Urinary bladder (tissue), 4 donors: Measurements from ENCODE around the gene FHAD1. TPM values are rescaled to one million over a fixed set of nuclear protein-coding genes. Genes with fewer than 3 reads are reported as not detected.
A peak's percentile ranks its signal among the peaks of the same experiment; 100 is the strongest.

ENCODE experiments used
- DNase-seq: peaks from one replicate; pipeline ENCODE4 v3.0.0-alpha.2; 2015; ENCODE audit errors: extremely low spot score
- H3K27ac ChIP-seq: one replicate; pipeline ENCODE4 v1.5.1; 2013; ENCODE audit warnings: low read depth, mild to moderate bottlenecking, moderate library complexity
- H3K36me3 ChIP-seq: one replicate; pipeline ENCODE4 v1.6.1; 2013; ENCODE audit warnings: mild to moderate bottlenecking, moderate library complexity; ENCODE audit not compliant: insufficient read depth
- H3K4me1 ChIP-seq: one replicate; pipeline ENCODE4 v1.6.1; 2013; ENCODE audit warnings: mild to moderate bottlenecking, moderate library complexity; ENCODE audit not compliant: insufficient read depth
- H3K4me3 ChIP-seq: one replicate; pipeline ENCODE4 v1.5.1; 2013; ENCODE audit warnings: low read depth, low read length
- WGBS: extraction: QIAGEN DNeasy Blood & Tissue Kit; methylation state at CpG from one replicate; pipeline ENCODE4 v1.1.7; 2013; 5-methylcytosine and 5-hydroxymethylcytosine counted together
- polyA plus RNA-seq: library from polyadenylated mRNA; stranded (reverse); fragments of 200-250 nt; gene quantifications from one replicate; pipeline ENCODE4 v1.2.3, GENCODE V29; 2013
- total RNA-seq: library from RNA; depleted of rRNA; stranded (reverse); fragments of >200 nt; gene quantifications from one replicate; pipeline ENCODE4 v1.2.3, GENCODE V29; 2014
- donor health status: healthy with polysubstance abuse.
- donor health status: healthy.

The FHAD1 gene
- 2.0 TPM for total RNA-seq
- polyA plus RNA-seq = 0.38 TPM

DNA sequence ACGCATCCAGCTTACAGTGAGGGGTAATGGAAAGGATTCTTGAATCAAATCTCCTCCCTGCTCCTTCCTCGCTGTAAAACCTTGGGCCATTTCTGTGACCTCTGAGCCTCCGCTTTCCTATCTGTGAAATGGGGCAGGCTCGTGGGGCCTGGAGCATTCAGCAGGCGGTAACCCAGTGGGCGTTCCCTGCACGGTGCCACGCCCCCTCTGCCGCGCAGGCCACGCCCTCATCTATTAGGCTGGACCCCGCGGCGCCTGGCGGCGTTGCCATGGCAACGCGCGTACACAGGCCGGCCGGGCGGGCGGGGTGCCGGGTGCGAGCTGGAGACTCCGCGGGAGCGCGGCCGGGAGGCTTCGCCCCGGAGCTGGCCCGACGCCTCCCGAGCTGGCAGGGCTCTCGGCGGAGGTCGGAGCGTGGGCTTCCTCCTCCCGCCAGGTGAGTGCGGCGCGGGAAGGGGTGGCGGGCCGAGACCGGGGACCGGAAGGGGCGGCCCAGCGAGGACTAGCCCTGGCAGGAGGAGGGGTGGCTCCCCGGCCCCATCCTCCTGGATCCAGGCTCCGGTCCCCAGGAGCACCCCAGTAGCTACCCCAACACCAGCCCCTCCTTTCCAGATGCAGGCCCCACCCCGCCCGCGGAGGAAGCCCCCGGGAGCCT lies at the start of gene FHAD1:
Gene FHAD1, plus strand, starts transcription at position 264 of the 655 bp plus-strand sequence. CDS start 4,562 bp downstream, outside the sequence.
- H3K27ac ChIP-seq = no peak within 1 kb of the TSS
- H3K4me3 ChIP-seq = peak within 1 kb of the TSS; percentile 40
- 6% methylated on average over 52 of the region's 55 CpGs for WGBS
- peaks cover 2% of the 10 kb centered on the region for H3K4me1 ChIP-seq
- H3K36me3 ChIP-seq = no peaks in the 10 kb centered on the region
- no peak for DNase-seq

DNA sequence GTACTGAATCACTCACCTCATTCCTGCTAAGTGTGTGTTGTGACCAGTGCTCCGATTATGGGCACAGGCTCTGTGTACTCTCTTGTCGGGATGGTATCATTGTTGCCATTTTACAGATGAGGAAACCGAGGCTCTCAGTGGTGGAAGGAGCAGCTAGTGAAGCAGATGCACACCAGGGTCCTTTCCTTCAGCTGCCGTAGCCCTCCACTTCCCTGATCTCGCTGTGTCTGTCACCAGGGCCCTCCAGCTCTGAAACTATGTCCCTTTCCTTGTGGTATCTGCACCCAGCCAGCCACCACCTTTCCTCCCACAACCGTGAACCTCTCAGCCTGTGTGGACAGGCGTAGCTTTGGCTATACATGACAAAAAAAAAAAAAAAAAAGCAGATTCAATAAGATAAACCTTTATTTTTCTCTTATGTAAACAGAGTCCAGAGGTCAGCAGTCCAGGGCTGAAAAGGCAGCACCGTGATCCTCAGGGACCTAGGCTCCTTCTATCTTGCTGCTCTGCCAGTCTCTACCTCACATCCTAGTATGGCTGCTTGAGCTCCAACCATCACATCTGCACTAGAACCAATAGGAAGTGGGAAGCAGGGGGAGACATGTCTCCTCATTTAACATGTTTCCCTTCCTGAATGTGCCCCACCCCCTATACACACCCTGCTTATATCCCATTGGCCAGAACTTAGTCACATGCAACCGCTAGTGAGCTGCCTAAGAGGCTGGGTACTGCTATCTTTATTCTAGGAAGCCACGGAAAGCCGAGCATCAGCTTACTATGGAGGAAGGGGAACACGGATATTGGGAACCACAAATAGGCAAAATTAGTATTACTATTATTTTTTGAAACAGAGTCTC lies 49.2 kb upstream of the FHAD1 start:
- H3K4me1 ChIP-seq = peaks cover 2% of the 10 kb centered on the region
- H3K27ac ChIP-seq = peak overlapping the region; percentile 15
- WGBS = 82% methylated on average over 12 of the region's 12 CpGs
- no peak for DNase-seq
- H3K36me3 ChIP-seq = no peaks in the 10 kb centered on the region
- no peak overlapping the region for H3K4me3 ChIP-seq

DNA sequence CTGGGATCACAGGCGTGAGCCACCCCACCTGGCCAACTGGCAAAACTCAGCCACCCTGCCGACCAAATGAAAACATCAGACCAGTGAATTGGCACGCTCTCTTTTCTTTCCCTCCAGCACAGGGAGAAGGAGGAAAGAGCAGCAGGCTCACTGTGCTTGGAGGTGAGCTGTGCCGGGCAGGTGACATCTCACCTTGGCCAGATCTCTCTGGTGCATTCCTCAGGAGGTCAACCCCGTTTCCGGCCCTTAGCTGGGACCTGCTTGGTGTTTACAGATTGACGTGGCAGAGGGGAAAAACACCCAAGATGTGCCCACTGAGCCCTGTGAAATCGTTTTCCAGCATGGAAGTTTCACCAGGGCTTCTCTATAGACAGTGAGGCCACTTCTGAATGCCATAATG lies 48.3 kb upstream of the FHAD1 start:
- DNase-seq = no peak
- peak overlapping the region; percentile 48 for H3K27ac ChIP-seq
- 80% methylated on average over 8 of the region's 8 CpGs for WGBS

DNA sequence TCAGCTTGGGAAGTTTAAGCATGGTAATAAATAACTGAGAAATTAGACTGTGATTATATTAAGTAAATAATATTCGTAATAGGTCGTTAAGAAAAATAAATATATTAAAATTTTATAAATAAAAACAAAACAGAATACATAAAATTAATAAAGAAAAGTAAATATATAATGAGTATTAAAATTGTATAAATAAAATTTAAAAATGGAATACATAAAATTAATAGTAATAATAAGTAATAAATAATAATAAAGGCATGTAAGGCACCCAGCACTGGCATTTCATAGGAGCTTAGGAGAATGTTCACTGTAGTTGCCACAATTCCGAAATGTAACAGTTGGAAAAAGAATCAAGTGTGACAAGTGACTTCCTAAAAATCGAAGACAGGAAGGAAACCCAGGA lies 45.8 kb upstream of the FHAD1 start:
- Histone ChIP-seq H3K4me1 (peaks cover 2% of the 10 kb centered on the region), H3K27ac (peak overlapping the region; percentile 49), H3K4me3 (no peak overlapping the region), H3K36me3 (no peaks in the 10 kb centered on the region)
- WGBS = 53% methylated on average over 4 of the region's 4 CpGs
- no peak for DNase-seq

More for the DNA sequence above, 48.3 kb upstream of the FHAD1 start:
- Histone ChIP-seq H3K4me3 (no peak overlapping the region), H3K36me3 (no peaks in the 10 kb centered on the region), H3K4me1 (peaks cover 2% of the 10 kb centered on the region)

DNA sequence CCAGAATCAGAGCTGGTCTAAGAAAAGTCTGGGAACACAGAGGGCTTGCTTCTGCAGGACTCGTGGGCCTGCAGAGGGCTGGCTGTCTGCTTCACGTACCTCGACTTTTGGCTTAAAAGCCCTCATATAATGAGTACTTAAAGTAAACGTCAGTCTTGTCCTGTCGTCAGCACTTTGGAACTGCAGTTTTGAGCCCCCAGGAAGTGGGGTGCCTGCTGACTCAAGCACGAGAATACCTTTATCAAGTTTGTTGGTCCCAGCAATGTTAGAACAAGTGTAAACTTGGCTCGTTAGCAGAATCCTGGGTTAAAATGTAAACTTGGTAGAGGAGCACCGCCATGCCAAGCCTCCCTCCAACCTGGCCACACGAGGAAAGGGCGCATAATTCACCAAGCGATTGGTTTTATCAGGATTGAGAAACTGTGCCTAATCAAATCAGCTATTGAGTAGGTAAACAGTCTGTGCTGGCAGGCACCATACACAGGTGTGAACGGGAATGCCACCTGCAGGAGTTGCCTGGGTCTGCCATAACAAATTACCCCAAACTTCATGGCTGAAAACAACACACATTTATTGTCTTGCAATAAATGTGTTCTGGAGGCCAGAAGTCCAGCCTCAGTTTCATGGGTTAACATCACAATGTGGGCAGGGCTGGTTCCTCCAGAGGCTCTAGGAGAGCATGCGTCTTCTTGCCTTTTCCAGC lies 45.0 kb upstream of the FHAD1 start:
- Histone ChIP-seq H3K4me1 (peaks cover 2% of the 10 kb centered on the region), H3K27ac (peak overlapping the region; percentile 49), H3K4me3 (no peak overlapping the region), H3K36me3 (no peaks in the 10 kb centered on the region)
- 52% methylated on average over 13 of the region's 13 CpGs for WGBS
- no peak for DNase-seq

DNA sequence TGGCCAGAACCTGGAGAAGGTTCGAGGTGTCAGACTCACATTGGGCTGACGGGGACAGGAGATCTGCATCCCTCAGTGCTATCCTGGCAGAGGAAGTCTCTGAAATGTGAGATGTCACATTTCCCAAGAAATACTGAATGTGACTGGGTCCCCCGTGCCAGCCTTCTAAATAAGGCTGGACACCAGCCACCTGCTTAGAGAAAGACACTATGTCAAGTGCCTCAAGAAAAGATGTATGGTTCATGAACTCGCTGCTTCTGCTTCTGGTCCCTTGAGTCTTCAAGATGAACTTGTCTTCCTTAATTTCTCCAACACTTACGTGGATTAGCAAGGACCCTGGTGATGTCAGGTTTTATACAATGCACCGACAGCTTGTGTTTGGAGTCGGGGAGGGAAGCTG lies 42.1 kb upstream of the FHAD1 start:
- Histone ChIP-seq H3K27ac (no peak overlapping the region), H3K36me3 (no peaks in the 10 kb centered on the region), H3K4me1 (peaks cover 2% of the 10 kb centered on the region), H3K4me3 (no peak overlapping the region)
- WGBS = 82% methylated on average over 7 of the region's 7 CpGs
- no peak for DNase-seq

DNA sequence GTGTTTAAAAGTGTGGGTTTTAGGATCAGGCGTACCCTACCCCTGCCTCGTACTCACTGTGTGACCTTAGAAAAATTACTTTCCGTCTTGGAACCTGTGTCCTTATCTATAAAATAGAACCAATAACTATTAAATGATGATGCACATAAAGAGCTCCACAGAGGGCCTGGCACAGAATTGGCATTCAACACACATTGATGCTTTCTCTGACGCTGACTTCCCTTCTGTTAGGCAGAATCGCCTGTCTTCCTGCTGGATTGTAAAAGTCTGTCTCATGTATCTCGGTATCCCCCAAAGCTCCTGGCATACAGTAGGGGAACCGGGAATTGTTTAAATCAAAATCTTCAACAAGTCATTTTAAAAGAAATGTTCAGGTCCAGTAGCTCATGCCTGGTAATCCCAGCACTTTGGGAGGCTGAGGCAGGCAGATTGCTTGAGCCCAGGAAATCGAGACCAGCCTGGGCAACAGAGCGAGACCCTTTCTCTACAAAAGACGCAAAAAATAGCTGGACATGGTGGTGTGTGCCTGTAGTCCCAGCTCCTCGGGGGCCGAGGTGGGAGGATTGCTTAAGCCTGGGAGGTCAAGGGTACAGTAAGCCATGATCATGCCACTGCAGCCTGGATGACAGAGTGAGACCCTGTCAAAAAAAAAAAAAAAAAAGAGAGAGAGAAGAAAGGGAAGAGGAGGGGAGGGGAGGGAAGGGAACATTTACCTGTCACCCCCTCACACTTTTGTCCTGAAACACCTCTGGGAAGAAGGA lies 41.3 kb upstream of the FHAD1 start:
- Histone ChIP-seq H3K27ac (no peak overlapping the region), H3K4me3 (no peak overlapping the region), H3K36me3 (no peaks in the 10 kb centered on the region), H3K4me1 (no peaks in the 10 kb centered on the region)
- WGBS = 75% methylated on average over 12 of the region's 12 CpGs
- DNase-seq = no peak

DNA sequence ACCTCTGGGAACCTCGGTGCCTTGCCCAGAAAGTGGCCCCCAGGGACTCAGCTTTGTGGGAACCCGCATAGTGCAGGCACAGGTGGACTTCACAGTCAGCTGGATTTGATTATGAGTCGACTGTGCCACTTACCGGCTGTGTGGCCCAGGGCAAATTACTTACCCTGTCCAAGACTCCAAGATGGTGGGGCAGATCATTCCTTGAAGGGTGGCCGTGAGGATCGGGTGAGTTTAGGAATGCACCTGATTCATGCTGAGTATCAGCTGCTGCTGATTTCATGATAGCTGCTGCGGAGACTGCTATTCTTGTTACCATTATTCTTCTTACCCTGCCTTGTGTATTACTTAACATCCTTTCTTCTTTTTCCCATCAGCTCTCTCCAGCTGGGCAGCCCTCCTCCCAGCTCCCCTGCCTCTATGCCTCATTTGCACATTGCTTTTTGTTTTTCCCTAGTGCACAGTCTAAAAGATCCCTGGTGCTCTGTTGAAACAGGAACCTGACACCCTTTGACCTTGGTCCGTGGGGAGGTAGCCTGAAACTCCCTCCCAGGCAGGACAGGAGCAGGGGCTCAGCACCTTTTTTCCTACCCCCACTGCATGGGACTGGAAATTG lies 40.5 kb upstream of the FHAD1 start:
- no peaks in the 10 kb centered on the region for H3K4me1 ChIP-seq
- H3K27ac ChIP-seq = no peak overlapping the region
- H3K4me3 ChIP-seq = no peak overlapping the region
- DNase-seq = no peak
- H3K36me3 ChIP-seq = no peaks in the 10 kb centered on the region
- WGBS = 68% methylated on average over 8 of the region's 8 CpGs

DNA sequence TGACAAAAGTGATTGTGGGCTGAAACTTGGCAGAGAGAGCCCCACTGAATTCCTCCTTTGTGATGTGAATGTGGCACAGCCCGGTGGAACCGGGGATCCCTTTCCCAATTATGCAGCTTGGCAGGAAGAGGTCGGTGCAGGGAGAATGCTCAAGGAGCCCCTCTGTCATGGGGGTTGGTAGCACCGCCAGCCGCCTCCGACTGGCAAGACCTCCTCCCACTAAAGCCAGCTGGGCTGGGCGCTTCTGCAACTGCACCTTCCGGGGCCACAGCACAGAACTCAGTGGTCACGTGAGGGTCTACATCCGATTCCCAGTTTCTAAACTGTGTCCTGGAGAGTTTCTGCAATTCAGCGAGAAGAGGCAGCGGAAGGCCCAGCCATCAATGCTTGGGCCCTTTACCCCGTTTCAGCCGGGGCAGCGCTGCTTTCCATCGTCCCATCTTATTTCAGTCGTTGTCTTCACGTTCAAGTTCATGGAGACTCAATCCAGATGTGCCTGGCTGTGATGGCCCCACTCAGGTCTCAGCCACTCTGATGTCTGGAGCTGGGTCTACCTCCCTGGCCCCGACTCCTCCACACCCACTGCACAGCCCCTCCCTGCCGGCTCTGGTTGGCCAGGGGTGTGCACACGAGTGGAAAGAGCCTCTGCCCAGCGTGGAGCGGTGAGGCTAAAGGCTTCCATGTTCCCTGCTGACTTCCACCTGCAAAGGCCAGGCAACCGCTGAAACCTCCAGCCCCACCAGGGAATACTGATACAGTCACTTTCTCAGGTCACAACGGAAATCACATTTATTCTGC lies 39.8 kb upstream of the FHAD1 start:
- H3K27ac ChIP-seq = no peak overlapping the region
- no peaks in the 10 kb centered on the region for H3K4me1 ChIP-seq
- H3K36me3 ChIP-seq = no peaks in the 10 kb centered on the region
- WGBS = 73% methylated on average over 25 of the region's 25 CpGs
- no peak for DNase-seq
- H3K4me3 ChIP-seq = no peak overlapping the region

DNA sequence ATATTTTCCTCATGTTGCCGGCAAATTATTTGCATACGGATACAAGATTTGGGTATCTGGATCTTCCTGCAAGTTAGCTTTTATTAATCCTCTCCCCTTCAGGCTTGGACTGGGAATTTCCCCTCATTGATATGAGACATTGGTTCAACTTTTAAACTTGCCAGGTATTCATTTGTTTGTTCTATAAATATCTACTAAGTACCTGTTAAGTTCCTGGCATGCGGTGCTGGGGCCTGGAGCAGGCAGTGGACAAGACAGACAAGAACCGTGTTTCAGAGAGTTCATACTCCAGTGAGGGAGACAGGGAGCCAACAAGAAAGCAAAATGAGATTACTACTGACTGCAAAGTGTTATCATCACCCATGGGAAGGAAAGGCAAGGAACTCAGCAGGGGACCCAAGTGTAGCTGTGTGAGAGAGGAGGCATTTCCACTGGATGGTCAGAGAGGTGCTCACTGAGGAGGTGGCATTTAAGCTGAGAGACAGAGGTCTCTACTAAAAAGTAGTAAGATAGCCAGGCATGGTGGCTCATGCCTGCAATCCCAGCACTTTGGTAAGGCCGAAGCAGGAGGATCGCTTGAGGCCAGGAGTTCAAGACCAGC lies 39.1 kb upstream of the FHAD1 start:
- Histone ChIP-seq H3K4me3 (no peak overlapping the region), H3K4me1 (no peaks in the 10 kb centered on the region), H3K27ac (no peak overlapping the region), H3K36me3 (no peaks in the 10 kb centered on the region)
- 77% methylated on average over 6 of the region's 6 CpGs for WGBS
- no peak for DNase-seq

DNA sequence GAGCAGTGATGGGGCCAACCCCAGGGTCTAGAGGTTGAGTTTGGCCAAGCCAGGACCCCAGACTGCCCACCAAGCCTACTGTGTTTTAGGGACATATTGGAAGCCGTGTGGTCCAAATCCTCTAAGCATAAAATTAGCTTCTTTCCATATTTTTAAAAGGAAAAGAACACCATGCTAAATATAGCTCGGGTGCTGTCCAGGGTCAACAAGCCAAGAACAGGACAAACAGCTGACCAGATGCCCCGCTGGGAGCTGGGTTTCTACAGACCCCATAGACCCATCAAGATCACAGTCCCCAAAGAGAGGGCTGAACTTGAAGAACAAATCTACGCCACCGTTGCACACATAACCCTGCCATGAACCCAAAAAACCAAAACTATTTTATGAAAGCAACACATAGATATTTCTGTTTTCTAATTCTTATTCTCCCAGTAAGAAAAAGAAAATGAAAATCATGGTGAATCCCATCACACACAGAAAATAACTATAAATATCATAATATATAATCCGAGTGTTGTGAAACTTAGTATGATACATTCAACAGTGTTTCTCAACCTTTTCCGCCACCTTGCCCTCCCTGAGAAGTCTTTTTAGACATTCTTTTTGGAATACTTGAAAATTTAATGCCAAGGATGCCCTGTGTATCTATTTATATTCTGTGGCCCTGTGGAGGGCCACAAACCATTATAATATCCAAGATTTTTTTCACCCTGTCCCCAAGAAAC lies 36.2 kb upstream of the FHAD1 start:
- Histone ChIP-seq H3K4me1 (peaks cover 4% of the 10 kb centered on the region), H3K4me3 (no peak overlapping the region), H3K27ac (no peak overlapping the region)

More for the DNA sequence above, 36.2 kb upstream of the FHAD1 start:
- 85% methylated on average over 7 of the region's 7 CpGs for WGBS
- DNase-seq = no peak
- H3K36me3 ChIP-seq = no peaks in the 10 kb centered on the region
